Fibroblast of gingiva (primary cell): ENCODE results near the gene NRL.
"Not testable (repeated sequence)": the region's sequence is repeated elsewhere in the genome, so short reads cannot be mapped to it uniquely, and the experiment has no call there.

ENCODE experiments used
- DNase-seq: peaks from one replicate; pipeline ENCODE4 v3.0.0-alpha.2; 2011; ENCODE audit warnings: low read depth

Gene NRL

DNA sequence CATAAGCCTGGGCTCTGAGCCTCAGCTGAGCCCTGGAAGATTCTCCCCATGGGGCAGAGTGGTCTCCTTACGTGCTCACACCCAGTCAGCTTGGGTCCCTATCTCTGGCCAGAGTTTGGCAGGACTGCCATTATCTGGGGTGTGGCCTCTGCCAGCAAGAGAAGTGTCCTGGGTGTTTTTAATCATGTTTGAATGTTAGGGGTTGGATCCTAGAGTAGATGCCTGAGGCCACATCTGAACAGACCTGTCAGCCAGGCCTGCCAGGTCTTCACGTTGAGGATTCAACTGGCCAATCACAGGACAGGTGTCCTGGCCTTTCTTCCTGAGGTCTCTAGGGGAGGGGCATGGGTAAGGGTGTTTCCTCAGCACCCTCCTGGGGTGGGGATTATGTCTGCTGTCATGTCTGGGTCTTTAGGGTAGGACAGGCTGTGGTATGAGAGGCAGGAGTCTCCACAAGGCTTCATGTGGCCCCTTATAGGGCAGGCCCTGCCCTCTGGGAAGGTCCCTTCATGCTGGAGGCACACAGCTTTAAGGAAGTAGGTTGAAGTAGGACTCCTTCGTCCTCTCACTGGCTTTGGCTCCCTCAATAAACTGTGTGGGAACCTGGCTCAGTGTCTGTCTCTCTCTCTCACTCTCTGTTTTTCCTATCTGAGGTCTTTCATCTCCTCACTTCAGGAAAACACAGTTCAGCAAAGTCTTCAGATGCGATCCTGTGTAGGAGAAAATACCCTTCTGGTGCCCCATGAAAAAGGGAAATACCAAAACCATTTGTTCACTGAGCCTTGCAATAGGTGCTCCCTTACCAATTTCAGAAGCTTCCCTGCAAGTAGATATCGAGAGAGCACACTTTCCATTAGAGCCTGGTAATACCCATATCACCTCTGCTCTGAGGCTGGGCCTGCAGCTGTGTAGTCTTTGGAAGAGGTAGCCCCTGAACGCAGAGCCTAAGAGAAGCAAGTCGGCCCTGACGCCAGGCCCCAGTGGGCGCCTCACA is 9.0 kb upstream of the NRL start:
- no peak for DNase-seq

DNA sequence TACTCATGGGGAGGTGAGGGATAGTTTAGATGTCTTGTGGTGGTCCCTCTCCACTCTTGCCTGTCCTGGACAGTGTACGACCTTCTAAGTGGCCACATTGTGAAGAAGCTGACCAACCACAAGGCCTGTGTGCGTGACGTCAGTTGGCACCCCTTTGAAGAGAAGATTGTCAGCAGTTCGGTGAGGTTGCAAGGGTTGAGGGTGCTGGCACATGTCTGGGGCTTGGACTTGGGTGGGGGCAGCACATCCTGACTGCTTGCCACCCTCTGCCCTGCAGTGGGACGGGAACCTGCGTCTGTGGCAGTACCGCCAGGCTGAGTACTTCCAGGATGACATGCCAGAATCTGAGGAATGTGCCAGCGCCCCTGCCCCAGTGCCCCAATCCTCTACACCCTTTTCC is 8.1 kb upstream of the NRL start:
- no peak for DNase-seq

DNA sequence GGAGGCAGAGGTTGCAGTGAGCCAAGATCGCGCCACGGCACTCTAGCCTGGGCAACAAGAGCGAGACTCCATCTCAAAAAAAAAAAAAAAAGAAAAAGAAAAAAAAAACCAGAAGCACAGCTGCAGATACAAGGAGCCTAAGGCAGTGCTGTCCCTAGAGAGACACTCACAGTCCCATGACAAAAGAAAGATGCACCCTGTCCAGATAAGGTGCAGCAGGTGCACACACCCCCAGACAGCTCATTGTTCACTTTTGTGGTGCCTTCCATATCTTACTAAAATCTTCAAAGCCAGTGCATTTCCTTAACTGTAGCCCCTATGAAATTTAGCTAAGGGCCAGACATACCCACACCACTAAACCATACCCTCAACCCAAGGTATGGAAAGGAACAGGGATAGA is 7.7 kb upstream of the NRL start:
- DNase-seq = no peak

DNA sequence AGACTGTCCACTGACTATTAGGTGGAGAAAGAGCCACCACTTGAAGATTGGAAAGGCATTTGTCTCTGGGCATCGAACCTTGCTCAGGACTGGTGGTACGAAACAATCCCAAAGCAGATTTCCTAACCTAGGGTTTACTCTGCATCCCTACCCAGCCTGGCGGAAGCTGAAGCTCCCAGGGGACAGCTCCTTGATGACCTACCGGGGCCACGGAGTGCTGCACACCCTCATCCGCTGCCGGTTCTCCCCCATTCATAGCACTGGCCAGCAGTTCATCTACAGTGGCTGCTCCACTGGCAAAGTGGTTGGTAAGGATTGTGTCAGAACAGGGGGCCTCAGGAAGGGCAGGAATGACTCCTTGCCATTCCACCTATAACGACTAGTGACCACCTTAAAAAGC is 6.5 kb upstream of the NRL start:
- no peak for DNase-seq

DNA sequence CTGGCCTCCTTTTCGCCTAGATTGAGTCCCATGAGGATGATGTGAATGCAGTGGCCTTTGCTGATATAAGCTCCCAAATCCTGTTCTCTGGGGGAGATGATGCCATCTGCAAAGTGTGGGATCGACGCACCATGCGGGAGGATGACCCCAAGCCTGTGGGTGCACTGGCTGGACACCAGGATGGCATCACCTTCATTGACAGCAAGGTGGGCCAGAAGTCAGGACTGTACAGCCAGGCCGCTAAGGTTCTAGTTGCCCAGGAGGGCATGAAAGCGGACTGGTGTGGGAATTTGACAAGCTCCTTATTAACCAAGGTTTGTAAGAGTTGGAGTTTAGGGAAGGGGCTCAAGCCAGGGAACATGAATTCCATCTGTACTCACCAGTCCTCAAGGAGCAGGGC is 4.9 kb upstream of the NRL start:
- DNase-seq = no peak

DNA sequence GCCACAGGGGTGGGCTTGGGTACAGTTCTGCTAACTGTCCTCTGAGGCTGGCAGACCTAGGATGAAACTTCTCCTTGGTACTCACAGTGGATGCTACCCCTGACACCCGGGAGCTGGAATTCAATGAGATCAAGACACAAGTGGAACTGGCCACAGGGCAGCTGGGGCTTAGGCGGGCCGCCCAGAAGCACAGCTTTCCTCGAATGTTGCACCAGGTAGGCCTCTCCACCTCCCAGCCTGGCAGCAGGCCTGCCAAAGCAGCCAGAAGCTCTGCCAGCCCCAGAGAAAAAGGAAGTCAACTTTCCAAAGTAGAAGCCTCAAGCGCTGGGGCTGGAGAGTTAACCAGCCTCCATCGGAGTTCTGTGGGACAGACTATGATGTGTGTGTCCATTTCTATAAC is 2.4 kb upstream of the NRL start:
- no peak for DNase-seq

DNA sequence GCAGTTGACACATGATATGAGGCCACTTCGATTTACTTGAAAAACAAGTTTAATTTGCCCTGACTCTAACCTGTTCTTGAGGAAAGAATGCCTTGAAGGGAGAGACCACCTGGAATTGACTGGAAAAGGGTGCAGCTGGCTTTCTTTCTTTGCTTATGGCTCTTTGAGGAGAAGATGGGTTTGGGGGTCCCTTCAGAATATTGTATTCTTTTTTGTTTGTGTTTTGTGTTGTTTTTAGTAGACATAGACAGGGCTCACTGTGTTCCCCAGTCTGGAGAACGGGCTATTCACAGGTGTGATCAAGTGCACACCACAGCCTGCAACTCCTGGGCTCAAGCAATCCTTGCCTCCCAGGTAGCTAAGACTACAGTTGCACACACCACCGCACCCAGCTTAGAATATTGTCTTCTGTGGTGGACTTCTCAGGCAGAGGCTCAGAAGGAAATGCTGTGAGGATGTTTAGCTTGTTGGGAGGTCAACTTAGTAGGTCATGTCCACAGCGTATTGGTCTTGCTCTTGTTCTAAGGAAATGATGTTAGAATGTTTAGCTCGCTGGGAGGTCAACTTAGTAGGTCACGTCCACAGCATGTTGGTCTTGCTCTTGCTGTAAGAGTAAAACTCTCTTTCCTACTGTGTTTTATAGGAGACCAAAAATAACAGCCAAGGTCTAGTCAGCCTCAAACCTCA is 1.5 kb upstream of the NRL start:
- DNase-seq = no peak

DNA sequence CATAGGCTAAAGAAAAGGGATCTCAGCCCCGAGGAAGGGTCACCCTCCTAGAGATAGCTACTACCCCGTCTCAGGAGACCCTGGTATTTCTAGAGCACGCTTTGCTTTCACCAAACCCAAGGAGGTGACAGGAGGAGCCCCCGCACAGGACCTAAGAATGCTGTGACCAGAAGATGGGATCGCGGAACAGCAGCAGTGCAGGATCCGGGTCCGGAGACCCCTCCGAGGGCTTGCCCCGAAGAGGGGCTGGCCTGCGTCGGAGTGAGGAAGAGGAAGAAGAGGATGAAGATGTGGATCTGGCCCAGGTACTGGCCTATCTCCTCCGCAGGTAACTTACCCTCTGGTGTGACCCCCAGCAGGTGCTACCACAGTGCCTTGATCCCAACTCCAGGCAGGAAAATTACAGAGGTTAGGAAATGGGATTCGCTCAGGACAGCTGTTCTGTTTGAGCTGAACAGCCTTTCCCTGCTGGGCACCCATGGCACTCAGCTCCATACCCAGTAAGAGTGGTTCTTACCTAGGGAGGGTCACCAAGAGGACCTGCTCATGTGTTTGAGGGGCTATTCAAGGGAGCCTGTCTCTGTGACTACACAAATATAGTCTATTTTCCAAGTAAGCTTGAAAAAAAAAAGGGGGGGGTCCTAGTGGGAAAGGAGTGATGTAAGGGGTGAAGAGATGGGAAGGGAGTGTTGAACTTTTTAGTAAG is 826 bp upstream of the NRL start:
- DNase-seq = no peak

DNA sequence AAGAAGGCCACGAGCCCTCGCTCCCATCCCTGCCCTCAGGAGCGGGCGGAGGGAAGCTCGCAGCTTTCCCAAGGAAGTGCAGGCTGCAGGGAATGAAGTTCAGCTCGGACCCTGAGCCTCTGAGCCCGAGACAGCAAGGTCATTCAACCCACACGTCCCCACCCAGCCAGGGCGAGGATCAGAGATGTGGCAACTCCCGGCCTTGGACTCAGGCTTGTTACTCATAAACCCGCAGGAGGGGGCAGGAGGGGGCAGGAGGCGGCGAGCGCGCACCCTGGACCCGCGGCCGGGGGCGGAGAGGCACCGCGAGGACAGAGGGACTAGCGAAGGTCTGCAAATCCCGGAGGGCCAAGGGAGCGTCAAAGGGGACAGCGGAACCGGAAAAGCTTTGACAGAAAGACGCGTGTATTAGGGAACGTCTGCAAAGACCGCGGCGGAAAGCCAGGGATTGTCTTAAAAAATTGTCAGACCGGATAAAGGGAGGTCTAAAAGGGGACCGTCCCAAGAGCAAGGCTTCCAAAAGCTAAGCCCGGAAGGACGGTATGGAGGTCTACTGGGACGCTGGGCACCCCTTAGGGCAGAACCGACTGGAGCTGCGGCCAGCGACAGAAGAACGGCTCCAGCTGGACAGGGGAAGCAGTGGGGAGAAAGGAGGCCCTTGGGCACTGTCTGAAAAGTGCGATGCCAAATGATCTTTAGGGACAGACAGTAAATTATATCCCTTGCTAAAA is 783 bp downstream of the NRL start:
- DNase-seq = peak; percentile 91

DNA sequence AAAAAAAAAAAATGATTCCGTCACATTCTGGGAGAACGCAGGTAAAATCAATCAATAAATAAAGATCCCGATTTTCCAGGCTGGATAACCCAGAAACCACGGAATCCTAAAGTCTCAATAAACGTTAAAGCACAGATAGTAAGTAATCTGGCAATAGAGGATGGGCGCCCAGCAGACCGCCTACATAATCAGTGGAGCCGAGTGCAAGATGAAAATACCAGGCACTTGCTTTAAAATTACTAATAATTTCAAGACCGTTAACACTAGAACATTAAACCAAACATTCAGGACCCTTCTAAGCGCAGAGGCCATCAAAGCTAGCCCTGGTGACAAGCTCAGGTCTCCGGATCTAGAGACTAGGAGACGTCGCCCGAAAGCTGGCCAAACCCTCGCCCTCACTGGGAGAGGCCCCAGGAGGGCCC is 1.4 kb downstream of the NRL start:
- no peak for DNase-seq

DNA sequence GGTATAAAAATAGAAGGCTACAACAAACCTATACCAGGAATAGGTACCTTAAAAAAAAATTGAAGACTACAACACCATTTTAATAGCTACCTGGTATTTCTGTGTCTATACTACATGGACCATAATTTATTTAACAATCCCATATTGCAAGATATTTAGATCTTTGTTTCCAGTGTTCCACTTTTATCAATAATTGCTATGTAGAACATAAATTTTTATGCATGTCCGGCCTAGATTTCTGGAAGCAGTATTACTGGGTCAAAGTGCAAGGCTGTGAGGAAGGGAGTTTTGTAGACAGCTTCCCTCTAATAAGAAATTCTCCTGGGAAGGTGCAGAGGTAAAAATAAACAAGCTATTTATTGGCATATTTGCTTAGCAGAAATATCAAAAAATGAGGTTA is 4.2 kb downstream of the NRL start:
- DNase-seq = no peak

DNA sequence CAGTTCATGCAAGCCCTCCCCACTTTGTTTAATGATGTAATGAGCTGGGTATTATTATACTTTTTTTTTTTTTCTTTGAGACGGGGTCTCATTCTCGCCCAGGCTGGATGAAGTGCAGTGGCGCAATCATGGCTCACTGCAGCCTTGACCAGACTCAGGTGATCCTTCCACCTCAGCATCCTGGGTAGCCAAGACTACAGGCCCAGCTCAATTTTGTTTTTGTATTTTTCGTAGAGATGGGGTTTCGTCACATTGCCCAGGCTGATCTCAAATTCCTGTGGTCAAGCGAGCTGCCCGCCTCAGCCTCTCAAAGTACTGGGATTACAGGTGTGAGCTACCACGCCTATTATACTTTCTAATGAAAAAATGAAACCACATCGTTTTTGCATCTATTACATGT is 4.7 kb downstream of the NRL start:
- no peak for DNase-seq

DNA sequence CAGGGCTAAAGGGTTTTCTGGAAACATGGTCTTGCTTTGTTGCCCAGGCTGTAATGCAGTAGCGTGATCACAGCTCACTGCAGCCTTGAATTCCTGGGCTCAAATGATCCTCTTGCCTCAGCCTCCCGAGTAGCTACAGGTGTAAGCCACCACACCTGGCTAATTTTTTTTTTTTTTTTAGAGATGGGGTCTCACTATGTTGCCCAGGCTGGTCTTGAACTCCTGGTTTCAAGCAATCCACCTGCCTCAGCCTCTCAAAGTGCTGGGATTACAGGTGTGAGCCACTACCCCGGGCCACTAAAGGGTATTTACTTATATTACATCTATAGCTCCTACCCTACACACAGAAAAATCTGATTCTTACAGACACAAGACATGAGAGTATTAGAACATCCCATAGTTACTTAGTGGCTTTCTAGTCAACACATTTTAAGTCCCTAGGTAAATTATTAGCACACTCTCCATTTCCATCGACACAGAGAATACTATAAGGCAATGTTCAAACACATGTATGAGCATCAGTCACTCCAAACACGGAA is 6.3 kb downstream of the NRL start:
- DNase-seq = no peak

DNA sequence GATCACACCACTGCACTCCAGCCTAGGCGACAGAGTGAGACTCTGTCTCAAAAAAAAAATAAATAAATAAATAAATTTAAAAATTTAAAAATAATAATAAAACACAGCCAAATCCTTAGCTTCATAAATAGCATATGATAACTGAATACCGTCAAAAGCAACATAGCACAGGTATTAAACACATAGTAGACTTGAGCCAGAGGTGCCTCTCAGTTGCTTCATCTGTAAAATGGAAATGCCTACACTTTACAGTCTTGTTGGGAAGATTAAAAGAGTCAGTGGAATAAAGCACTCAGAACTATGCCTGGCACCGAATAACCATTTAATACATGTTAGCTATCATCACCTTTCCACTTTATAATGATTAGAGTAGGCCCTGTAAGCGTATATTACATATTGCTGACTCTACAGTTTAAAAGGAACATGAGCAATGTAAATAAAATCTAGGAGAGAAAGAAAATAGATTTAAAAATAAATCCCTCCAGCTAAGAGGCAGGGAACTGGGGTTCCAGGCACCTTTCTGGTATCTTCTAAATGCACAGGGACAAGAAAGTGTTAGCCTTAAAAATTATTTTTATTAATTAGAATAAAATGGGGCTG is 8.0 kb downstream of the NRL start:
- no peak for DNase-seq

DNA sequence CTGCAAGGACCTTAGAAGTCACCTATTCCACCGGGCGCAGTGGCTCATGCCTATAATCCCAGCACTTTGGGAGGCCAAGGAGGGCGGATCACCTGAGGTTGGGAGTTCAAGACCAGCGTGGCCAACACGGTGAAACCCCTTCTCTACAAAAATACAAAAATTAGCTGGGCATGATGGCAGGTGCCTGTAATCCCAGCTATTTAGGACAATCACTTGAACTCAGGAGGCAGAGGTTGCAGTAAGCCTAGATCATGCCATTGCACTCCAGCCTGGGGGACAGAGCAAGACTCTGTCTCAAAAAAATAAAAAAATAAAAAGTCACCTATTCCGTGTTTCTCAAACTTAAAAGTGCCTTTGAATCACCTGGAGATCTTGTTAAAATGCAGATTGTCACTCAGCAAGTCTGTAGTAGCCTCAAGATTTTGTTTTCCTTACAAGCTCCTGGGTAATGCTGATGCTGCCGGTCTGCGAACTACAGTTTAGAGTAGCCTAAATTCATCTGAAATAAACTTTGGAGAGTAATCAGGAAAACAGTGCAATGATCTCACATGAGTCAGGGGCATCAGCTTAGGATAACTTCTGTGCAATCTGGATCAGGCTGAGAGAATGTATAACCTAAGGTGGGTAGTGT is 9.0 kb downstream of the NRL start:
- DNase-seq = not testable (repeated sequence)

DNA sequence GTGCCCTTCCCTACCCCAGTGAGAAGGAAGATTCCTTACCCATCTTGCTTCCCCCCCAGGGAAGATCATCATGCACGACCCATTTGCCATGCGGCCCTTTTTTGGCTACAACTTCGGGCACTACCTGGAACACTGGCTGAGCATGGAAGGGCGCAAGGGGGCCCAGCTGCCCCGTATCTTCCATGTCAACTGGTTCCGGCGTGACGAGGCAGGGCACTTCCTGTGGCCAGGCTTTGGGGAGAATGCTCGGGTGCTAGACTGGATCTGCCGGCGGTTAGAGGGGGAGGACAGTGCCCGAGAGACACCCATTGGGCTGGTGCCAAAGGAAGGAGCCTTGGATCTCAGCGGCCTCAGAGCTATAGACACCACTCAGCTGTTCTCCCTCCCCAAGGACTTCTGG is 11.3 kb downstream of the NRL start:
- DNase-seq = no peak

DNA sequence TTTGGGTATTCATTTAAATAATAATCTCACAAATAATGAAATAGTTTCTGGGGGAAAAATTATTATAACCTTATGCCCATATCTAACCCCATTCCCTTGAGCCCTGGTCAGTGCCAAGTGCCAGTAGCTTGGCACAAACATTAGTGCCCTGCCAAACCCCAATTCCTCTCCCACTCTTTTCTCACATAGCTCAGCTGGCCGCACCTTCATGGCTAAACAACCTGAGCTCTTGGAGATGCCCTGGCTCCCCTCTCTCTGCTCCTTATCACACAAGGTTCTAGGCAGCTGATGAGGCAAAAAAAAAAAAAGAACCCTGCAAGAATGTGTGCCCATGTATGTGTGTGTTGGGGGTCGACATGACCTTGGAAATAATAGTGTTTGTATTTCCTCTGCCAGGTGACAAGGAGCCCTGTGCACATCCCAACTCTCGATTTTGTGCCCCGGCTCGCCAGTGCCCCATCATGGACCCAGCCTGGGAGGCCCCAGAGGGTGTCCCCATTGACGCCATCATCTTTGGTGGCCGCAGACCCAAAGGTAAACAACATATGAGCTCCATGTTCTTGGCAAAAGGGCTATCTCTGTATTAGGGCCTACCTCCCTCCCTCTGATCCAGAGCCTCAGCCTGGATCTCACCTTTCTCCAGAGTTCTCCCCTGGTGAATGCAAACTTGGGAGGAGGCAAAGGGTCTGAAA is 12.2 kb downstream of the NRL start:
- DNase-seq = no peak

DNA sequence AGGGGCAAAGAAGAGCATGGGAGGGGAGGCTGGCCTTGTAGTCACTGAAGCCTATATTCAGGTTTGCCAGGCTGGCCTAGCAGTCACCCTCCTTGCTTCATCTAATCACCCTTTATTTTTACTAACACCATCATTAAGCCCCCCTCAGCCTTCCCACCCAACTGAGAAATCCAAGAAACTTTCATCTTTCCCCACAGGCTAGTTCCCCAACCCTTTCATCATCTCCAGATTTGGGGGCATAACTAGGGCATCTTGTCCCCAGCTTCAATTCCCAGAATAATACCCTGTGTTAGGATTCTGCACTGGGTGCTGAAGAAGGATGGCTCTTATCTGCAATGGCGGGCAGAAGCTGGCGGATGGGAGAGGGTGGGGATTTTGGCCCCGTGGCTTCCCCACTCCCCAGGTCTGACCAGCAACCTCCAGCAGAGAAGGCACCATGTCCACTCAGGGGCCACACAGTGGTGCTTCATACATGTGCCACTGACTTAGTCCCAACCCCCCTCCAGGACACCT is 13.7 kb downstream of the NRL start:
- no peak for DNase-seq

DNA sequence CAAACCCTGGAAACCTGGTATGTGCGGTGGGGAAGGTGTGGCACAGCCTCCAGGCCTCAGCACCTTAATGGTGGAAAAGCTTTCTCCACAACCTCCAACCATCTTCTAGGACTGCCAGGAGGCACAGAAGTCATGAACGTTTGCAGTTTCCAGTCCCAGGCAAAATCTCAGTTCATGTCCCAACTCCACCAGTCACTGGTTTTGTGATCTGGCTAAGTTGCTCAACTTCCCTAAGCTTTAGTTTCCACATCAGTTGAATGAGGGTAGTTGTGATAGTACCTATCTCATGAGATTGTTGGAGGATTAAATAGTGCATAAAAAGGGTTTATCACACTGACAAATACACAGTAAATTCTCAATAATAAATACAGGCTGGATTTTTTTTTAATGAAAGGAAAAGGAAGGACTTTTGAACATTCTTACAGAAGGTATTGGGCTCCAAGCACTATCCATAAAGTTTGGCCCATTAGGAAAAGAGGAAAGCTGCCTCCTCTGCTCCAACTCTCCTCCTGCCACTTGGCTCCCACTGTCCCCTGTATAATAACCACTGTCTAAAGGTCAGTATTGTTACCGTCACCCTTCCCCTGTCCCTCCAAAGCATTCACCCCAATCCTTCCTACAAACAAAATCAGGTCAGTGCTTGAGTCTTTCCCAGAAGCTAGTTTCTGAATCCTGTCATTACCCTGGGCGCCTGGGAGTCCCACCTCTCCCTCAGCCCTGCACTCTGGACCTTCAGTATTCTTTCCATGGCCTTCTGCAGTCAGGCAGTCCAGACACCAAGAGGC is 14.4 kb downstream of the NRL start:
- DNase-seq = no peak
